Left ventricle myocardium inferior (tissue), 1 donor: Measurements from ENCODE around the gene ZNF184. TPM values are rescaled to one million over a fixed set of nuclear protein-coding genes. Genes with fewer than 3 reads are reported as not detected.

ENCODE experiments used
- DNase-seq: peaks from one replicate; pipeline ENCODE4 v3.0.0-alpha.2; 2020
- H3K27ac ChIP-seq: fragments of 200-600 bp; replicated peaks from 2 replicates; pipeline ENCODE4 v1.8.0; 2021
- H3K27me3 ChIP-seq: fragments of 200-600 bp; 2 replicates; pipeline ENCODE4 v1.8.0; 2021; ENCODE audit warnings: low read depth
- H3K36me3 ChIP-seq: fragments of 200-600 bp; 2 replicates; pipeline ENCODE4 v1.8.0; 2021
- H3K4me1 ChIP-seq: fragments of 200-600 bp; 2 replicates; pipeline ENCODE4 v1.8.0; 2021
- H3K4me3 ChIP-seq: fragments of 200-600 bp; 2 replicates; pipeline ENCODE4 v1.8.0; 2021; ENCODE audit warnings: mild to moderate bottlenecking, moderate library complexity
- H3K9me3 ChIP-seq: fragments of 200-600 bp; replicated peaks from 2 replicates; pipeline ENCODE4 v1.8.0; 2021
- intact Hi-C: fragments of 100-400 bp; cut with micrococcal nuclease; formaldehyde crosslinking; loops from one replicate; pipeline ENCODE4 v1.11.0; 2022
- long read RNA-seq: library from polyadenylated mRNA; unstranded; transcript quantifications from one replicate; pipeline ENCODE4 v2.0.0, GENCODE V29; 2021
- total RNA-seq: library from RNA; stranded (reverse); fragmentation: NEBNext Ultra II Directional; extraction: Animal tissue kit (Norgen Biotek cat#: 25700); gene quantifications from one replicate; pipeline ENCODE4 v1.2.1, GENCODE V29; 2021
- TF ChIP-seq, protein P1 (sequence below): fragments of 200-600 bp; IDR thresholded peaks from 2 replicates; pipeline ENCODE4 v1.8.0; 2021; ENCODE audit warnings: antibody characterized with exemption, mild to moderate bottlenecking, borderline replicate concordance
- donor health status: DM: no; HTN: yes; CAD: no; lungs with severe emphysema.

ZNF184 gene
- 3.2 TPM for total RNA-seq
- long read RNA-seq, partial matches to known transcripts, result 0 of 7 reads
- long read RNA-seq, other reads (novel, unspliced or antisense), result 5 of 7 reads

DNA sequence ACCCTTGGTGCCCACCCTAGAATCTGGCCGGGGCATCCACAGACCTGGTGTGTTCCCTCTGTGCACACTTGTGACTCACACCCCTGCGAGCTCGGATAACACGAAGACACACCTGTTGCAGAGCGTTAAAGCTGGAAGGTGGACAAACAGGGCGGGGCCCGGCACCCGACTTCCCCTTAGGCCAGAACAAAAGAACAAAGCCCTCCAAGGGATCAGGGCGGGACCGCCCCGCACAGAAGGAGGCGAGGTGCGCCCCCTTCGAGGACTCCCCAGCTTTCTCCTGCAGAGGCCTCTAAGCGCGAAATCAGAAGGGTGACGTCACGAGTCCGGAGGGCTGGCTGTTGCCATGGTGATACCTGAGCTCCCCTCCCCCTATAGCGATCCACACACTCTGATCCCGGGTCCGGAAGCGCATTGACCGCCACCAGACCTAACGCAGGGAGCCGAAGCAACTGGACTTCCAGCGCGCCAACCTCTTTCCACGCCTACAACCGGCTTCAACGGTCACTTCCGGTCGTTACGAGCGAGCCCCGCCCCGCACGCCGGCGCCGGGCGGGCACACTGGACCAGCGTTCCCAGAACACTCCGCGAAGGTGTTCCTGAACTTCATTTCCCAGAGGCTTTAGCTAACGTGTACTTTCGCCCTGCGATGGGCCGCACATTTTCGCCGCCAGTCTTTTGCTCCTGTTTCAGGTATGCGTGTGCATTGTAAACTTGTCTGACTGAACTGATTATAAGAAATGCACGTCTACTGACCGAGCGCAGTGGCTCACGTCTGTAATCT is at the start of gene ZNF184:
Gene ZNF184 (minus strand): TSS at position 489 of the 784 bp plus-strand sequence. CDS start 811 bp downstream, outside the sequence.
- Histone ChIP-seq H3K27me3 (no peaks in the 10 kb centered on the region), H3K9me3 (no peaks in the 10 kb centered on the region), H3K36me3 (peaks cover 23% of the 10 kb centered on the region), H3K4me1 (peaks cover 50% of the 10 kb centered on the region), H3K27ac (peak within 1 kb of the TSS; percentile 95), H3K4me3 (peak within 1 kb of the TSS; percentile 95)
- intact Hi-C loops, result no loop called here
- peak; percentile 94 for DNase-seq
- TF ChIP-seq, protein P1, sequence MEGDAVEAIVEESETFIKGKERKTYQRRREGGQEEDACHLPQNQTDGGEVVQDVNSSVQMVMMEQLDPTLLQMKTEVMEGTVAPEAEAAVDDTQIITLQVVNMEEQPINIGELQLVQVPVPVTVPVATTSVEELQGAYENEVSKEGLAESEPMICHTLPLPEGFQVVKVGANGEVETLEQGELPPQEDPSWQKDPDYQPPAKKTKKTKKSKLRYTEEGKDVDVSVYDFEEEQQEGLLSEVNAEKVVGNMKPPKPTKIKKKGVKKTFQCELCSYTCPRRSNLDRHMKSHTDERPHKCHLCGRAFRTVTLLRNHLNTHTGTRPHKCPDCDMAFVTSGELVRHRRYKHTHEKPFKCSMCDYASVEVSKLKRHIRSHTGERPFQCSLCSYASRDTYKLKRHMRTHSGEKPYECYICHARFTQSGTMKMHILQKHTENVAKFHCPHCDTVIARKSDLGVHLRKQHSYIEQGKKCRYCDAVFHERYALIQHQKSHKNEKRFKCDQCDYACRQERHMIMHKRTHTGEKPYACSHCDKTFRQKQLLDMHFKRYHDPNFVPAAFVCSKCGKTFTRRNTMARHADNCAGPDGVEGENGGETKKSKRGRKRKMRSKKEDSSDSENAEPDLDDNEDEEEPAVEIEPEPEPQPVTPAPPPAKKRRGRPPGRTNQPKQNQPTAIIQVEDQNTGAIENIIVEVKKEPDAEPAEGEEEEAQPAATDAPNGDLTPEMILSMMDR, result no peak

DNA sequence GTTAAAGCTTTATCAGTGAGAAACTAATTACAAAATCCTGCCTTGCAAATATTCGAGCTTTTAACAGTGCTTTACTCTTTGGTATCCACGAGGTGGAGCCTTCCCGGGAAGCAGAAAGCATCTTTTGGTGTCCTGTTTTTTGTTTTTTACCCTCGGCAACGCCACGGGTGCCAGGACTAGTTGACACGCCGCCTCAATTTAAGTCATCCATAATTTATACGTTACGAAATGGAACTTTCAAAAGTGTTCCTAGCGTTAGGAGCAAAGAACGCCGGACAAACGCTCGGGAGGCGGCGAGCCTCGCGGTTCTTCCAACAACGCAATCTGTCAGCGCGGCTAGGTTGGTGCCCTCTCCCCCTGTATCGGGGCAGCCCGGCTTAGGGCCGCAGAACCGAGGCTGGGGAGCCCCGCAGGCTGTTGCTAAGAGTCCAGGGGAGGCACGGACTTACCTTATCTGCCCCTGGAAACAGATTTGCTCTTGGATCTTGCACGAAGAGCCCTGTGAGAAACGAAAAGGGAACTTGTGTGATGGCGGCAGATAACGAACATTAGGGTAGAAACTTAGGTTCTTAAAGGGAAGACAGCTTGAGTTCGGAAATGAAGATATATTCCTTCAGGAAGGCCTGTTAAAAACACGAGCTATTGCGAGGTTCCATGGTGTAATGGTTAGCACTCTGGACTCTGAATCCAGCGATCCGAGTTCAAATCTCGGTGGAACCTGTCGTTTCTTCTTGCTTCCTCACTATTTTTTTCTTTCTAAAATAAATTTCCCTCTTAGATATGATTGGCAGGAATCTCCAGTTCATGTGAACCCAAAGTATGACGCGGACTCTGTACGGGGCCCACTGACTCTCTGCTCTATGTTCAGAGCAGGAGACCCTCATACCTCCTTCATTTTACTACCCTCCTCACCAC is 46.2 kb upstream of the ZNF184 start:
- peak overlapping the region; percentile 77 for H3K27ac ChIP-seq
- intact Hi-C loops, result loop anchor here (5.0 to 10.0 kb wide), 3 partner anchors 236 to 373 kb away; a partner anchor contains a TSS
- TF ChIP-seq, protein P1, result peak; percentile 77
- peak; percentile 33 for DNase-seq
- H3K36me3 ChIP-seq, result no peaks in the 10 kb centered on the region
- H3K4me1 ChIP-seq, result peaks cover 13% of the 10 kb centered on the region
- H3K27me3 ChIP-seq, result peaks cover 30% of the 10 kb centered on the region
- H3K9me3 ChIP-seq, result no peaks in the 10 kb centered on the region
- peak overlapping the region; percentile 69 for H3K4me3 ChIP-seq

DNA sequence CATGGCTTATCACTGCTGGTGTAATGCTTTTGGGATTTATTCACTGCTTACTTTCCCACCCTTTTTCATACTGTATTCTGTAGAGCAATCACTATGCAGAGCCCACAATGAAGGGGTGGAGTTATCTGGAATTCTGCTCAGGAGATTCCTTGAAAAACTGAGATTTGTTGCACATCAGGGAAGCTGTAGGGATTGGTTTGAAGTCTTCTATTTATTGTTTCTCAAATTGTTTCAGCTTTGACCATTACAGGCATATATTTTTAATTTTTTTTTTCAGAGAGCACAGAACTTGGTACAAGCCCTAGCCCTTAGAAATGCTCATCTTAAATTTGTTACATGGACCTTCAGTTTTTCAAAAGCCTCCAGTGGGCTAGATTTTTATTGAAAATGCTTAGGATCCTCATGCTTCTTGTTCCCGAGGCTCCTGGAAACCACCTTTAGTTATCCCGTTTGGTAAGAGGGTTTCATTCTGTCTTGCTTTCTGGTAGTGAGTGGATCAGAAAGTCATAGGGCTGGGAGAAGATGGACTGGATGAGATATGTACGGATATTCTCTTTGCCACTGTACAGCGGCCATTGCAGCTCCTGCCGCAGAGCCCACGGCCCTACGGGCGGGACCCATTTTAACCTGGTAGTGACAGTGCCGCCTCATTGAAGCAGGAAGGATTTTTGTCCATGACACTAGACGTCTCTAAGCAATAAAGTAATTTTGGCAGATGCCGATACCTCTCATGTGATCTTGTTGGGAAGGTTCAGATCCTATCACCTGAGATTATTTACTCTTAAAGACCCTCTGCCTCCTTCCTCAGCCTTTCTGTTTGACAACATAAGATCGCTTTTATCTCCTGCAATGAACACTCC is 45.3 kb upstream of the ZNF184 start:
- Histone ChIP-seq H3K27ac (peak overlapping the region; percentile 77), H3K36me3 (no peaks in the 10 kb centered on the region), H3K9me3 (no peaks in the 10 kb centered on the region), H3K4me1 (peaks cover 13% of the 10 kb centered on the region), H3K4me3 (peak overlapping the region; percentile 69), H3K27me3 (peaks cover 37% of the 10 kb centered on the region)
- TF ChIP-seq, protein P1, result no peak
- intact Hi-C loops, result loop anchor here (5.0 to 10.0 kb wide), 3 partner anchors 237 to 374 kb away; a partner anchor contains a TSS
- no peak for DNase-seq

DNA sequence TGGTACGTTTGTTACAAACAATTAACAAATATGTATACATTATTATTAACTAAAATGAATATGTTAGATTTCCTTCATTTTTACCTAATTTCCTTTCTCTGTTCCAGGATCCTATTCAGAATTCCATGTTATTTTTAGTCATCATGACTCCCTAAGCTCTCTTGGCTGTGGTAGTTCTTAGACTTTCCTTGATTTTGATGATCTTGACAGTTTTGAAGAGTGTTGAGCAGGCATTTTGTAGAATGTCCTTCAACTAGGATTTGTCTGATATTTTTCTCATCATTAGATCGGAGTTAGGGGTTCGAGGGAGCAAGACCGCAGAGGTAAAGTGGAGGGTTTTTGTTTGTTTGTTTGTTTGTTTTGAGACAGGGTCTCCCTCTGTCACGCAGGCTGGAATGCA is 44.3 kb upstream of the ZNF184 start:
- intact Hi-C loops, result loop anchor here (5.0 to 10.0 kb wide), 3 partner anchors 238 to 375 kb away; a partner anchor contains a TSS
- Histone ChIP-seq H3K27me3 (peaks cover 42% of the 10 kb centered on the region), H3K36me3 (no peaks in the 10 kb centered on the region), H3K9me3 (no peaks in the 10 kb centered on the region), H3K4me1 (peaks cover 13% of the 10 kb centered on the region), H3K27ac (no peak overlapping the region), H3K4me3 (no peak overlapping the region)
- no peak for DNase-seq
- TF ChIP-seq, protein P1, result no peak
